T-helper 1 cell (primary cell): ENCODE measurements around the gene EPHB2.
"Not testable (repeated sequence)": the region's sequence is repeated elsewhere in the genome, so short reads cannot be mapped to it uniquely, and the experiment has no call there.

Source experiments
- DNase-seq, 5 donors: peaks; one replicate each; pipeline ENCODE4 v3.0.0-alpha.2; 2012 to 2020

EPHB2 gene

GRCh38 chr1:22843441-22844183, 133.0 kb downstream of the EPHB2 start:
- DNase-seq: not testable (repeated sequence)

GRCh38 chr1:22844621-22845020, 134.0 kb downstream of the EPHB2 start:
- DNase-seq: no peak

- no peak for DNase-seq
These were observed 134.8 kb downstream of the EPHB2 start for GRCh38 chr1:22845398-22845935.

GRCh38 chr1:22846458-22846857, 135.8 kb downstream of the EPHB2 start:
- DNase-seq: no peak

GRCh38 chr1:22847249-22847648, 136.6 kb downstream of the EPHB2 start:
- no peak for DNase-seq

GRCh38 chr1:22847709-22848108, 137.1 kb downstream of the EPHB2 start:
- DNase-seq: no peak

GRCh38 chr1:22848405-22848804, 137.8 kb downstream of the EPHB2 start:
- DNase-seq: no peak

GRCh38 chr1:22849770-22850169, 139.1 kb downstream of the EPHB2 start:
- DNase-seq: no peak

GRCh38 chr1:22850281-22850680, 139.6 kb downstream of the EPHB2 start:
- no peak for DNase-seq

GRCh38 chr1:22850681-22851080, 140.0 kb downstream of the EPHB2 start:
- DNase-seq: no peak

- no peak for DNase-seq
These were observed 140.9 kb downstream of the EPHB2 start for GRCh38 chr1:22851517-22851916.

GRCh38 chr1:22852144-22852655, 141.6 kb downstream of the EPHB2 start:
- DNase-seq: no peak

GRCh38 chr1:22853651-22854185, 143.1 kb downstream of the EPHB2 start:
- no peak for DNase-seq

- no peak for DNase-seq
These were observed 144.3 kb downstream of the EPHB2 start for GRCh38 chr1:22854688-22855565.

GRCh38 chr1:22855668-22856606, 145.3 kb downstream of the EPHB2 start:
- no peak for DNase-seq

- DNase-seq: no peak
These were observed 147.0 kb downstream of the EPHB2 start for GRCh38 chr1:22857661-22858060.

- DNase-seq: no peak
These were observed 149.8 kb downstream of the EPHB2 start for GRCh38 chr1:22860414-22860800.

GRCh38 chr1:22860883-22861385, 150.3 kb downstream of the EPHB2 start:
- DNase-seq: no peak

GRCh38 chr1:22861764-22862440, 151.3 kb downstream of the EPHB2 start:
- no peak for DNase-seq

- DNase-seq: no peak
These were observed 152.1 kb downstream of the EPHB2 start for GRCh38 chr1:22862752-22863151.

GRCh38 chr1:22863766-22864165, 153.1 kb downstream of the EPHB2 start:
- DNase-seq: no peak
